Epithelial cell of prostate (primary cell): ENCODE measurements around the gene SMAP2.
"Not testable (repeated sequence)": the region's sequence is repeated elsewhere in the genome, so short reads cannot be mapped to it uniquely, and the experiment has no call there.

Experiments used
- DNase-seq: peaks from one replicate; pipeline ENCODE4 v3.0.0-alpha.2; 2011; ENCODE audit warnings: low read depth, low spot score
- H3K27ac ChIP-seq: fragments of 450-650 bp; 2 replicates; pipeline ENCODE4 v1.5.1; 2017; ENCODE audit warnings: mild to moderate bottlenecking

The SMAP2 gene

DNA sequence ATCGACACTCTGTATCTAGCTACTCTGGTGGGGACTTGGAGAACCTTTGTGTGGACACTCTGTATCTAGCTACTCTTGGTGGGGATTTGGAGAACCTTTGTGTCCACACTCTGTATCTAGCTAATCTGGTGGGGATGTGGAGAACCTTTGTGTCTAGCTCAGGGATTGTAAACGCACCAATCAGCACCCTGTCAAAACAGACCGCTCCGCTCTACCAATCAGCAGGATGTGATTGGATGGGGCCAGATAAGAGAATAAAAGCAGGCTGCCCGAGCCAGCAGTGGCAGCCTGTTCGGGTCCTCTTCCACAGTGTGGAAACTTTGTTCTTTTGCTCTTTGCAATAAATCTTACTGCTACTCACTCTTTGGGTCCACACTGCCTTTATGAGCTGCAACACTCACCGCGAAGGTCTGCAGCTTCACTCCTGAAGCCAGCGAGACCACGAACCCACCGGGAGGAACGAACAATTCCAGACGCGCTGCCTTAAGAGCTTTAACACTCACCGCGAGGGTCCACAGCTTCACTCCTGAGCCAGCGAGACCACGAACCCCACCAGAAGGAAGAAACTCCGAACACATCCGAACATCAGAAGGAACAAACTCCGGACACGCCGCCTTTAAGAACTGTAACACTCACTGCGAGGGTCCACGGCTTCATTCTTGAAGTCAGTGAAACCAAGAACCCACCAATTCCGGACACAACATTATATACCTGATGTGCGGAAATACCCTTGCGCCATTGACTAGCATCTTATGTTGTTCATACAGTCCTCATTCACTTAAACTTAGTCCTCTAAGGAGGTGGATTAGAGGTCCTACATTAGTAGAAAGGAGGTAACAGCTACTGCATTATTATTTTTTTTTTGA is 15.2 kb downstream of the SMAP2 start:
- not testable (repeated sequence) for DNase-seq, H3K27ac ChIP-seq

DNA sequence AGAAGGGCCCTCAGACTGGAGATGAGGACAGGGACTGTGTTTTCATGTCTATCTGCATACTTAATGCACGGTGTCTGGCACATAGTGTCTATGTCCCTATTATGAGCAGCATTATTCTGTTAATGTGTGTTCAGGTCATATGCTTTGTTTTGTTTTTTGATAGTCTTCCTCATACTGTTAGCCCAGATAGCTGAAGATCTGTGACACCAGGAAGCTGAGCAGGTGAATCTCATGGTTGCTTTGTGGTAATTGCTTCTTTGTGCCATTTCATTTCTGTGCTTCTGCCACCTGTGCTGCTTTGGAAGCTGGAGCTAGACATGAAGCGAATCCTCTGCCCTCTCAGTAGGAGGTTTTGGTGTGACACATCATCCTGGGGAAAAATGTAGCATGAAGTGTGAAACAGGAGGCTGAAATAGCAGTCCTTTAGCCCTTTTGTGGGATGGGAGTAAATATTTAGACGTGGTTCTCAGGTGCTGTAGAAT is 15.8 kb downstream of the SMAP2 start:
- H3K27ac ChIP-seq: no peak overlapping the region
- no peak for DNase-seq

DNA sequence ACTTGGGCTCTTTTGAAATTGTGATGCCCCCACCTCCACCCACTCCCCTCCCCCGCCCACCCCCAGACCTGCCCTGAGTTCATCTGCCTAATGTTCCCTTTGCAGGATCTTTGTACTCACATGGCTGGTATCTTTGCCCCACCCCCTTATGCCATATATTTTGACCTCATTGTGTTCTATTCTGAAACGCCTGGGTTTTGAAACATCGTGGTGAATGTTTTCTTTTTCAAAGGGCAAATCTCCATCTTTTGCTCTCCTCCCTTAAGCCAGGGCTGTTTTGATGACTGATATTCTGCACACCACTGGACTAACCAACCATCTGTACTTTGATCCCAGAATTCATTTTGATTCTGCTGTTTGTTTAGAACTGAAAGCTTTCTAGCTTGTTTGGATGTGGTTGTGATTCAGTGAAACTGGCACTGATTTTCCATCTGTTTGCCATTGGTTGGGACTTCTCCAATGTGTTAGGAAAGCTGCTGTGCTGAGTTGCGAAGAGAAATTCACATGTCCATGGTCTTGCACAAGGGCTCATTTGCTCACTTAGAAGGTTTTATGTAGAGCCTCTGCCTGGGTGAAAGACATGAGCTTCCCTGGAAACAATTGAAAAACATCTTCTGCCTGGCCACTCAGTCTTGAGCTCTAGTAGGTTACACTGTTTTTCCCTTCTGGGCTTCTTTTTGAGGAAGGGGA is 16.5 kb downstream of the SMAP2 start:
- no peak for DNase-seq

DNA sequence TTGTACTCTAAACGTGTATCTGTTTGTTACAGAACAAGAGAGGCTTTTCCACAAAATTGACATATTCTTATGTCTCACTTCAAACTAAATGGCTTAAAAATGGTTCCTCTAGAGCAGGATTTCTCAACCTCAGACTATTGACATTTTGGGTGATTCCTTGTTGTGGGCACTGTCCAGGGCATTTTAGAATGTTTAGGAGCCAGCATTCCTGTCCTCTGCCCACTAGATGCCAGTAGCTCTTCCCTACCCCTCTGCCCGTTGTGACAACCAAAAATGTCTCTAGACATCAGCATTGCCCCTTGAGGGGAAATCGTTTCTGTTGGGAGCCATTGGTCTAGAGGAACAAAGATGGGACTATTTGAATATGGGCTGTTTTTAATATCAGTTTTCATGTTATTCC is 17.3 kb downstream of the SMAP2 start:
- no peak for DNase-seq
- no peak overlapping the region for H3K27ac ChIP-seq

More for the DNA sequence above, 16.5 kb downstream of the SMAP2 start:
- no peak overlapping the region for H3K27ac ChIP-seq

DNA sequence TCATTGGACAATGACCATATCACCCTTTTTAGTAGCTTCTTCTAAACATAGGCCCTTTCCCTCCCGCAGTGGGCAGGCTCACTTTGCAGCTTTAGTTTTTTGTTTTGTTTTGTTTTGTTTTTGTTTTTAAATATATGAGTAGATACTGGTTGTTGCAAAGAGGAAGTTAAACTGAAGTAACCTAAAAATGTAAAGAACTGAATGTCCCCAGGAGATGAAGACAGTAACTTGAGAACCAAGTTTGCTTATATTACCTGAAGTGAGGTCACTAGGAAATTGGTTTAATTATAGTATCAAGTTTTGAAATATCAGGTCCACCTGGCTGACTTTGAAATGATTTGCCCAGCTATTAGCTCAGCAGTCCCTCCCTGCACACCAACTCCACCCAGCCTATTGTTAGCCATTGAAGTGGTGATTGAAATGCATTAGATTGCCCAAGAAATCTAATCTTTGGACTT is 18.2 kb downstream of the SMAP2 start:
- DNase-seq: no peak
- H3K27ac ChIP-seq: peak overlapping the region; percentile 27

DNA sequence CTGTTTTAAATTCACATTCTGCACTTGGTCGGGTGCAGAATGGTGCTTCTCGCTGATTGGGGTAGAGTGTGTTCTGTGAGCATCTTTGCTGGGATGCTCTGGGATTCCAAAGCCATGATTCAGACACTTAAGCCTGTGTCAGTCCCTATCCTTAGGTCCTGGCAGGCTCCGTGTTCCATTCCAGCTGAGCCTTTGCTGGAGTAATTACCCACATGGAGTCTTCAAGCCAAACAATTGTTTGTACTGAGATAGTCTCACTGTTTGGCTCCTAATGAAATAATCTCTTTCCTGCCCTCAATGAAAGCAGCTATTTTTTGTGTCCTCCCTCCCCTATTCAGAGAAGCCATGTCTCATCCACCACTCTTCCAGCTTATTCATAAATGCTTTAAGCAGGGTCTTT is 18.7 kb downstream of the SMAP2 start:
- H3K27ac ChIP-seq: peak overlapping the region; percentile 27

DNA sequence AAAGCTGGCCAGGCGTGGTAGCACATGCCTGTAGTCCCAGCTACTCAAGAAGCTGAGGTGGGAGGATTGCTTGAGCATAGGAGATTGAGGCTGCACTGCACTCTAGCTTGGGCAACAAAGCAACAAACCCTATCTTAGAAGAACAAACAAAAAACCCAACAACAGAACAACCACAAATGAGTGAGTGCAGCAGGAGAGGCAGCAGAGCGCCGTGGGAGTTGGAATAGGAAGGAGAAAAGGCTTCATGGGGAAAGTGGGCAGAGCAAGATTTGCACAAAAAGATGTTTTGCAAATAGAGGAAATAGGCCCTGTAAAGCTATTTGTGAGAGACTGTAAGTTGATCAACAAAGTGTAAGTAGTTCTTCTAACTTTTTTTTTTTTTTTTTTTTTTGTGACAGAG is 19.6 kb downstream of the SMAP2 start:
- no peak overlapping the region for H3K27ac ChIP-seq

More for the DNA sequence above, 18.7 kb downstream of the SMAP2 start:
- no peak for DNase-seq

DNA sequence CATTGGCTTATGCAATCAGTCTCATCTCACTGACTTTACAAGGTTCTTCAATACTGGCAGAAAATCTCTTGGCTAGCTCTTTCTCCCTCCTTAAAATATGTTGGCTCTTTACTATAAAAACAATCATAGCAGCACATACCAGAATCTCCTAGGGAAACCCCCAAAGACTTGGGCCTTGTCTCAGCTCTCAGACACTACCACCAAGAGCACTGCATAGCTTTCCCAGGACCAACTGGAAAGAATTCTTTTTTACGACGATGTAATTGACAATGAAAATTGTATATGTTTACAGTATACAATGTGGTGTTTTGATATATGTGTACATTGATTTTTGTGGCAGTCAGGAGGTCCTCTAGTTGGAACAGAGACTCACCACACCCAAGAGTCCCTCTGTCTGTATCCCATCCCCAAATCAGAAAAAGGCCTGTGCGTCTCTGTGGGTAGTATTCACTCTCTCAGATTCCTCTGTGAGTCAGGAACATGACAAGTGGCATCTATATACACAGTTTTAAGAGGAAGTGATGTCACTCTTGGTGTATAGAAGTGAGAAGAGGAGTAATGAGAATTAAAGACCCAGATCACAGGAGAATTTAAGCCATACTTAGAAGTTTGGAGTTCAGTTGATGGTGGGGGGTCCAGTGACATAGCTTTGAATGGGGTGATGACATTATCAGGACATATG is 21.1 kb downstream of the SMAP2 start:
- no peak for DNase-seq
- H3K27ac ChIP-seq: no peak overlapping the region

More for the DNA sequence above, 19.6 kb downstream of the SMAP2 start:
- DNase-seq: no peak

DNA sequence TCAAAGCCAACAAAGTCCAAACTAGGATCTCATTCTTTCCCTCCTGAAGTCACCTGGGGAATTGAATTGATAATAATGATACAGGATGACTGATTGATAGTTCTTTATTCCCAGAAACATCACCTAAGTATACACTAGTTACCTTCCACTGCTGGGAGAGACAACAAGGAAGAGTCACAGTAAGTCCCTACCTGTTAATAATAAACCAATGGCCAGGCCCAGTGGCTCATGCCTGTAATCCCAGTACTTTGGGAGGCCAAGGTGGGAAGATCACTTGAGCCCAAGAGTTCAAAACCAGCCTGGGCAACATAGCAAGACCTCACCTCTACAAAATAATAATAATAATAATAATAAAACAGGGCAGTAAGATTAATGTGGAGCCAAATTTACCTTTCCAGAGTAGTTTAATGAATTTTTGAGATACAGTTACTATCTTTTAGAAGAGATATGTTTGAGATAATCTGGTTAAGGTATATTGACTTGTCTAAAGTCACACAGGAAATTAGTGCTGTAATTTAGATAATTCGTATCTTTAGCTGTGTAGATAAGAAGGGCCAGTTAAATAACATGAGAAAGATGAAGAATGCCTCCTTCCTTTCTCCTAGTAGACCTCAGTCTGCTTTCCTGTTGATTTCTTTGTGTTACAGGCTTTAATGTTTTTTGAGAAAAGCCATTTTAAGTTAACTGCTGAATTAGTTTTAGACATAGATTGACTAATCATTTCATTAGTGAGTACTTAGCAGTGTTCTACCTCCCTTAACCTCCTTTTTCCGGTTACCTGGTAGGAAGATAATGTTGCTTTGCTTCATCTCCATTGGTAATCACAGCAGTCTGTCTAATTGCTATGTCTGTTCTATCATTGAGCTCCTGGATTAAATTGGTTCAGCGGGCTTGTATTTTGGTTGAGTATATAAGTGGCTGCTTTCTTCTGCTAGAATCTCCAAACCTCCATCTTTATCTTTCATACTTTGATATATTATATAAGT is 22.0 kb downstream of the SMAP2 start:
- H3K27ac ChIP-seq: no peak overlapping the region
- DNase-seq: no peak

DNA sequence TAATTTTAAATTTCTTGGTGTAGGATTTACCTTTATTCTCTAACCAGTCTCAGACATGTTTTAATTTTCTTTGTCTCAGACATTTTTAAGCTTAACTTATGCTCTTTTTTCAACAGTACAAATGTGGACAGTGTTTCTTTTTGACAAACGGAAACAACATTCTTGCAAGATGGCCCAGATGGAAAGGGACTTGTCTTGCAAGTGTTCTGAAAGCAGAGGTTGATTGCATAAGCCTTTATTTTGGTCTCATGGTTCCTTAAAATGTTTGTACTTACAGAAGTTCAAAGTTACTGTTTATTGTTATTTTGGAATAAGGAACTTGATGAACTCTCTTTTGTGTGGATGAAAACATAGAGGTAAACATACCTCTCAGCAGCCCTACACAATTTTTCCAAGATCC is 22.9 kb downstream of the SMAP2 start:
- DNase-seq: no peak
- H3K27ac ChIP-seq: no peak overlapping the region

DNA sequence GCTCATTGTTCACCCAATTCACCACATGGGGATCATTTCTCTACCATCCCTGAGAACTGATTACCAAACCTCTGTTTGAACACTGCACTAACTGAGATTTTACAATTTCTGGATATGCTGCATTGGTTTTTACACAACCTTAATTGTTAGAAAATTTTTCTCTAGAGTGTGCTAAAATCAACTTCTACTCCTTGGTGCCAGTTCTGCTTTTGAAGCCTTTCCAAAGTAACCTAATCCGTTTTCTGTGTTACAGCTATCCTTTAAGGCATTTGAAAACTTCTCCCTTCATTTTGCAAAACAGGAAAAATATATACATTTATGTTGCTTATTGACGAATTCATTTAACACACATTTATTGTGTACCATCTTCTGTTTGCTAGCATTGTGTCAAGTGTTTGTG is 23.7 kb downstream of the SMAP2 start:
- H3K27ac ChIP-seq: no peak overlapping the region

DNA sequence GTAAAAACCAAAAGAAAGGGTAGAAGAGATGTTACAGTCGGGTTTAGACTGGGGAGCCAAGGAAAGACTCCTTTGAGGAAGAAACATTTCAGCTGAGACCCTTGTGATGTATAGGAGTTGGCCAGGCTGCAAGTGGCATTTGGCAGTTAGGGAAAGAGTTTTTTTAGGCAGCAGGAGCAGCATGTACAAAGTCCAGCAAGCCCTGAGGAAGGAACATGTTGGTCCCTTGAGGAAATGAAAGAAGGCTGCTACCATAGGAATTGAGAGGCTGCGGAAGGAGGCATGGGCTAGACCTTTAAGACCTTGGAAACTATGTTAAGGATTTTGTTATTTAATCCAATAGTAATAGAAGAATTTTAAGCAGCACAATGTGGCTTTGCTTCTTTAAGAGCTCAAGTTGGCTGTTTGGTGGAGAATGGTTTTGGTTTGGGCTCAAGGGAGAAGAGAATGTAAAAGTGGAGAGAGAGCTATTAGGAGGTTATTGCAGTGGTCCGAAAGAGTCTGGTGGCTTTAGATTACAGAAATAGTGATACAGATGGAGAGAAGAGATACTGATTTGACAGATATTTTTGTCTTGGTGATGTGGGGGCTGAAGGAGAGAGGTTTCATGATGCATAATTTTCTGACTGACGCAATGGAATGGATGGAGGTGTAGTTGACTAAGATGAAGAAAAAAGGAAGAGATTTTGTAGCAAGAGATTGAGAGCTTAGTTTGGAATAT is 26.6 kb downstream of the SMAP2 start:
- H3K27ac ChIP-seq: no peak overlapping the region
- DNase-seq: no peak

More for the DNA sequence above, 23.7 kb downstream of the SMAP2 start:
- no peak for DNase-seq

DNA sequence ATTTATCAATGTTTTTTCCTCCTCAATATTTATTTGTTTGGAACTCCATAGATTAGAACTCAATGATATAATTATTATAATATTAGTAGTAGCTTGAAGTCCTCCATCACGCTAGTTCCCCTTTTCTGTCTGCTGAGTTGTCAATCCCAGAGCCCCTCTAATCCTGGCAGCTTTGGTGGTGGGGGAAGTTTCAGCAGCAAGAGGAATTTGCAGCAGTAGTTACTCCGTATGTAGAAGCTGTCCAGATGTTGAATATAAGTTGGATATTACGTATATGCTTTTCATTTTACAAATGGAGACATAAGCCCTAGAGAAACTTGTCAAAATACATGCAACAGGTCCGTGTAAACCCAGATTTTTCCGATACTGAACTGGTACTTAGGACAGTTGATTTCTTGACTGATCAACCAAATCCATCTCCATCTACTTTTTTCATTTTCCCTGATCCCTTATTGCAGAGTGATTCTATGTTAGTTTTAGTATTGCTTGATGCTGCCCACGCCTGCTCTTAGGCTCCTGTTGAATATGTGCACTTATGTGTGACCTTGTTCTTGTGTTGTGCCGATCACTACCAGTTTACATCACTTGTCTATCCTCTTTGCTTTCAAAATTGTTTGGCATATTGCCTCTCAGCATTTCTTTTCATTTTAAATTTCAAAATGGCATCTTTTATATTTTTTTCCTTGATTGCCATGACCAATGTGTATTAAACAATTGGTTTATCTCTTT is 28.1 kb downstream of the SMAP2 start:
- no peak overlapping the region for H3K27ac ChIP-seq
- DNase-seq: no peak

DNA sequence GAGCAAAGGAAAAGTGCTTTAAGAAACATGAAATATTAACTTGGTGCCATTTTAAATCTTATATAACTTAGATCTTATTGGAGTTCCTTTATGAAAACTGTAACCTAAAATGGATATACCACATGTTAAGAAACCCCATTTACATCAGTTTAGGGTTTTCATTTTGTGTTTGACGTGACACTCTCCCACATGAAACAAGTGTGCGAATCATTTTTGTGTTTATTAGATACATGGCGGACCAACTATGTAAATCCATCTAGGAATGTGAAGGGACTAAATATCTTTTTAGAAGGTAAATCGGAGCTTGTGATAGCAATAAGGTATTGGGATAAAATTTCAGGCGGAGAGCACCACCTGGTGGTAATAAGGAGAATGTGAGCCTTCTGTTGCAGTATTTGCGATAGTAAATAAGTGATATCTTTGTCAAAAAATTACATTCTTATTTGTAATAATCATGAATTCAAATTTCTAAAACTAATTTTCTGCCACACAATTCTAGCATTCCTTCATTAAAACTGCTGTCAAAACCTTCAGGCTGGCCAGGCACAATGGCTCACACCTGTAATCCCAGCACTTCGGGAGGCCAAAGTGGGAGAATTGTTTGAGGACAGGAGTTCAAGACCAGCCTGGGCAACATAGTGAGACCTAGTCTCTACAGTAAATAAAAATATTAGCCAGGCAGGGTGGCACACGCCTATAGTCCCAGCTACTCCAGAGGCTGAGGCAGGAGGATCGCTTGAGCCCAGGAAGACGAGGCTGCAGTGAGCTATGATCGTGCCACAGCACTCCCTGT is 31.3 kb downstream of the SMAP2 start:
- no peak for DNase-seq
- H3K27ac ChIP-seq: no peak overlapping the region

DNA sequence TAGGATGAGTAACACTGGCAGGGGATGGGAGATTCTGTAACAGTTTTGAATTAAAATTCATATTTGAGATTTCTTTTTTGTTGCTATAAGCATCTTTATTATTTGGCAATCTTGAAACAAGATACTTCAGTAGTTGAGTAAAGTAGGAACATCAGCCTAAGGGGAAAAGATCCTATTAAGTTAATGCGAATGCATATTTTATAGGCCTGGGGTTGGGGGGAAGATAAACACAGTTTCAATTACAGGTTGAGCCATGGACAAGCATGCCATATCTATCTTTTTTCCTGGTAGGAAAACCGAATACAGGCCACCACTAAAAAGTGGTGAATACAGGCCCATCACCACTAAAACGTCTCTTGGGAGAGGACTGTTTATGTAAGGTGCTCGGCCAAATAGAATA is 32.3 kb downstream of the SMAP2 start:
- no peak for DNase-seq
- H3K27ac ChIP-seq: no peak overlapping the region

DNA sequence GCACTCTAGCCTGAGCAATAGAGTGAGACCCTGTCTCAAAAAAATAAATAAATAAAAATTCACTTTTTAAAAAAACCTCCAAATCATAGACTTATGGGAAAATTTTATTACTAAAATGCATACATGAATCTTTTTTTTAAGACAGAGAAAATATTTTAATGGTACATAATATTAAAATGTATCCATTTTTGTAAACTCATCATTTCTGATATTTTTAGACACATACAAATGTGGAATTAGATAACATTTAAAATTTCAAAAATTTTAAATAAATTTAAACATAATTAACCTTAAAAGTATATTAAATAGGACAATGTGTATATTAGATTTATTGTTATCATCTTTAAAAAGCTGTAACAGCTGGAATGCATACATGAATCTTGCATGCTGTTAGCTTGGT is 33.9 kb downstream of the SMAP2 start:
- no peak for DNase-seq
- H3K27ac ChIP-seq: no peak overlapping the region

DNA sequence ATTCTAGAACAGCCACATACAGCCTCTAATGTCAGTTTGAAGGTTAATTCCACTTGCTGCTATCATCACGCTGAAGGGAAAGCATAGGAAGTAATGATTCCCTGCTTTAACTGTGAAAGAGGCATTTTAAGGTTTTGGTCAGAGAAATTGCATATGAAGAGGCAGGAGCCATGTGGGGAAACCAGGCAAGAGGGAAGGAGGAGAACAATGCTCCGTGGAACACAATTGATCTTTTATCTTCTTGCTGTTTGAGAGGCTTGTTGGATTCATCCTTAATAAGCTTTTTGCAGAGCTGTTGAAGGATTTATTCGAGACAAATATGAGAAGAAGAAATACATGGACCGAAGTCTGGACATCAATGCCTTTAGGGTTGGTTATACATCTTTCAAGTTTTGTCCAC is 35.9 kb downstream of the SMAP2 start:
- H3K27ac ChIP-seq: no peak overlapping the region
- no peak for DNase-seq

DNA sequence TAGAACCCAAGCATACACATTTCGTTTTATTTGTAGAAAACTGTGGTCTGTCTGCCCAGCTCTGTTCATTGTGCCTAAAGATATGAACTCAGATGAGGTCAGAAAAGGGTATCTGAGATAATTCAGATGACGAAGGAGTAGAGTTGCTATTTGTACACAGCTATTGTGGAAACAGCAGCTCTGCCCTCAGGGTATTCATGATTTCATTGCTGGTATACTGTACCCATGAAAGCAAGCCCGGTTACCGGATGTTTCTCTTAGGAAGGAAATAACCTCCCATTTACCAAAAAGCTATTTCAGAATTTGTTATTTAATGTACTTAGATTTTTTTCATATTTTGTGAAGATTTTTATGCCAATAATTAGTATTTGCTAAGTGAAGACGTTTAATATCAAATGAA is 37.8 kb downstream of the SMAP2 start:
- H3K27ac ChIP-seq: no peak overlapping the region

More for the DNA sequence above, 37.8 kb downstream of the SMAP2 start:
- DNase-seq: no peak
